Osteoblast (primary cell): Measurements from ENCODE around the gene TOP1. TPM values are rescaled to one million over a fixed set of nuclear protein-coding genes. Genes with fewer than 3 reads are reported as not detected.

Experiments used
- DNase-seq: peaks from one replicate; pipeline ENCODE4 v3.0.0; 2011; ENCODE audit warnings: low spot score, mixed read lengths; ENCODE audit not compliant: insufficient read length; ENCODE audit errors: missing footprints
- H2AFZ ChIP-seq: 2 replicates; pipeline ENCODE4 v1.6.0; 2011; ENCODE audit warnings: mild to moderate bottlenecking, low read length
- H3K27ac ChIP-seq: 2 replicates; pipeline ENCODE4 v1.5.1; 2011; ENCODE audit warnings: mild to moderate bottlenecking, low read depth, low read length, moderate library complexity
- H3K27me3 ChIP-seq: 2 replicates; pipeline ENCODE4 v1.6.0; 2012; ENCODE audit warnings: mild to moderate bottlenecking, control low read depth, inconsistent platforms, low read length, moderate library complexity; ENCODE audit not compliant: insufficient read depth
- H3K36me3 ChIP-seq: 2 replicates; pipeline ENCODE4 v1.5.1; 2011; ENCODE audit warnings: mild to moderate bottlenecking, low read length, control low read depth, moderate library complexity; ENCODE audit not compliant: insufficient read depth
- H3K4me1 ChIP-seq: 2 replicates; pipeline ENCODE4 v1.5.1; 2011; ENCODE audit warnings: mild to moderate bottlenecking, low read length, control low read depth, moderate library complexity; ENCODE audit not compliant: insufficient read depth
- H3K4me2 ChIP-seq: 2 replicates; pipeline ENCODE4 v1.6.0; 2011; ENCODE audit warnings: mild to moderate bottlenecking, low read length; ENCODE audit not compliant: insufficient read depth
- H3K4me3 ChIP-seq: fragments of 200-600 bp; sonication (generic); 3 replicates; pipeline ENCODE4 v1.5.1; 2012; ENCODE audit warnings: mild to moderate bottlenecking, low read length, inconsistent platforms; ENCODE audit not compliant: insufficient read depth
- H3K79me2 ChIP-seq: 2 replicates; pipeline ENCODE4 v1.6.0; 2012; ENCODE audit warnings: mild to moderate bottlenecking, low read length, control low read depth, inconsistent platforms; ENCODE audit not compliant: insufficient read depth
- H3K9me3 ChIP-seq: 2 replicates; pipeline ENCODE4 v1.5.1; 2011; ENCODE audit warnings: low read depth, low read length, control low read depth
- H4K20me1 ChIP-seq: 2 replicates; pipeline ENCODE4 v1.6.0; 2012; ENCODE audit warnings: mild to moderate bottlenecking, low read length, control low read depth; ENCODE audit not compliant: insufficient read depth
- total RNA-seq: library from RNA; depleted of rRNA; stranded (reverse); fragments of >200 nt; gene quantifications from 2 replicates; pipeline ENCODE4 v1.2.3, GENCODE V29; 2012
- TF ChIP-seq, protein P1 (sequence below): IDR thresholded peaks from 2 replicates; pipeline ENCODE4 v1.5.1; 2011; ENCODE audit warnings: mild to moderate bottlenecking, low read depth, low read length, moderate library complexity; ENCODE audit errors: extremely low read depth

TOP1 gene
- total RNA-seq, 1 donor: 10.5 TPM

DNA sequence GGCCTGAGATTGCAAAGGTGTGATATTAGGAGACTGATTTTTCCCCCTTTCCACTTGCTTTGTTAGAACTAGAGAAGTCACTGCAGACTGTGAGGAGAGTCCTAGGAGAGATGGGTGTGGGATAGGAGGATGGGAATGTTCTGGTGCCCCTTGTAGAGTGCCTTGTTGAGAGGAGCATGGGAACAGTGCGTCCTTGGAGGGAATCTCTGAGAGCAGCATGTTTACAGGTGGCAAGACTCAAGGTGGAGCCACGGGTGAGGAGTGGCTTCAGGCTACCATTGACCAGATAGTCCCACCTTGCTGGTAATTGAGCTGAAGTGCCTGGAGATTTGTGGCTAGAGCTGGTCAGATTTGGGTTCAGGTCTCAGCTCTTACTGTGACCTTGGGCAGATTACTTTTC lies 114.7 kb downstream of the TOP1 start:
- Histone ChIP-seq H3K4me3 (no peak overlapping the region), H3K4me2 (no peak overlapping the region), H4K20me1 (peaks cover 94% of the 10 kb centered on the region)

DNA sequence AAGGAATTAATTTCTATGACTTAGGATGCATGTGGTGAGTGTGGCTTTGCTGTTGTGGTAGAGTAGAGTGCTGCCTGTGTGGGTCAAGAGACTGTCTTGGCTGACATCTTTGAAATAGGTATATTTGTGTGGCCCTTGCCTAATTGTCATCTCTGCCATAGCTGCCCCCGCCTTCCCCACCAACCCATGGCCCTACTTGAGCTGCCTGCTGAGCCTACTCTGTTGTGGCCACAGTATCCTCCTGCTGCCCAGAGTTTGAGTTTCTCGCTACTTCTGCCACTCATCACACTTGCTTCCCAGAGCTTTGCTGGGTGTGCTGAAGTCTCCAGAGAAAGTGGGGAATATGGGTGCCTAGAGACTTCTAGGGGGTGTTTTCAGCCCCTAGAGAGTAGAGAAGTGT lies 116.7 kb downstream of the TOP1 start:
- peak; percentile 38 for DNase-seq
- Histone ChIP-seq H3K4me3 (no peak overlapping the region), H3K9me3 (no peaks in the 10 kb centered on the region), H3K4me1 (peaks cover 14% of the 10 kb centered on the region), H4K20me1 (peaks cover 94% of the 10 kb centered on the region), H2AFZ (no peak overlapping the region), H3K79me2 (peaks cover 98% of the 10 kb centered on the region), H3K27ac (no peak overlapping the region), H3K27me3 (no peaks in the 10 kb centered on the region), H3K36me3 (no peaks in the 10 kb centered on the region), H3K4me2 (no peak overlapping the region)
- TF ChIP-seq, protein P1, sequence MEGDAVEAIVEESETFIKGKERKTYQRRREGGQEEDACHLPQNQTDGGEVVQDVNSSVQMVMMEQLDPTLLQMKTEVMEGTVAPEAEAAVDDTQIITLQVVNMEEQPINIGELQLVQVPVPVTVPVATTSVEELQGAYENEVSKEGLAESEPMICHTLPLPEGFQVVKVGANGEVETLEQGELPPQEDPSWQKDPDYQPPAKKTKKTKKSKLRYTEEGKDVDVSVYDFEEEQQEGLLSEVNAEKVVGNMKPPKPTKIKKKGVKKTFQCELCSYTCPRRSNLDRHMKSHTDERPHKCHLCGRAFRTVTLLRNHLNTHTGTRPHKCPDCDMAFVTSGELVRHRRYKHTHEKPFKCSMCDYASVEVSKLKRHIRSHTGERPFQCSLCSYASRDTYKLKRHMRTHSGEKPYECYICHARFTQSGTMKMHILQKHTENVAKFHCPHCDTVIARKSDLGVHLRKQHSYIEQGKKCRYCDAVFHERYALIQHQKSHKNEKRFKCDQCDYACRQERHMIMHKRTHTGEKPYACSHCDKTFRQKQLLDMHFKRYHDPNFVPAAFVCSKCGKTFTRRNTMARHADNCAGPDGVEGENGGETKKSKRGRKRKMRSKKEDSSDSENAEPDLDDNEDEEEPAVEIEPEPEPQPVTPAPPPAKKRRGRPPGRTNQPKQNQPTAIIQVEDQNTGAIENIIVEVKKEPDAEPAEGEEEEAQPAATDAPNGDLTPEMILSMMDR: no peak

More for the DNA sequence above, 114.7 kb downstream of the TOP1 start:
- H2AFZ ChIP-seq: no peak overlapping the region
- no peaks in the 10 kb centered on the region for H3K36me3 ChIP-seq
- H3K9me3 ChIP-seq: no peaks in the 10 kb centered on the region
- H3K27ac ChIP-seq: no peak overlapping the region
- no peak for DNase-seq
- H3K79me2 ChIP-seq: peaks cover 98% of the 10 kb centered on the region
- peaks cover 22% of the 10 kb centered on the region for H3K4me1 ChIP-seq
- TF ChIP-seq, protein P1: no peak
- no peaks in the 10 kb centered on the region for H3K27me3 ChIP-seq

DNA sequence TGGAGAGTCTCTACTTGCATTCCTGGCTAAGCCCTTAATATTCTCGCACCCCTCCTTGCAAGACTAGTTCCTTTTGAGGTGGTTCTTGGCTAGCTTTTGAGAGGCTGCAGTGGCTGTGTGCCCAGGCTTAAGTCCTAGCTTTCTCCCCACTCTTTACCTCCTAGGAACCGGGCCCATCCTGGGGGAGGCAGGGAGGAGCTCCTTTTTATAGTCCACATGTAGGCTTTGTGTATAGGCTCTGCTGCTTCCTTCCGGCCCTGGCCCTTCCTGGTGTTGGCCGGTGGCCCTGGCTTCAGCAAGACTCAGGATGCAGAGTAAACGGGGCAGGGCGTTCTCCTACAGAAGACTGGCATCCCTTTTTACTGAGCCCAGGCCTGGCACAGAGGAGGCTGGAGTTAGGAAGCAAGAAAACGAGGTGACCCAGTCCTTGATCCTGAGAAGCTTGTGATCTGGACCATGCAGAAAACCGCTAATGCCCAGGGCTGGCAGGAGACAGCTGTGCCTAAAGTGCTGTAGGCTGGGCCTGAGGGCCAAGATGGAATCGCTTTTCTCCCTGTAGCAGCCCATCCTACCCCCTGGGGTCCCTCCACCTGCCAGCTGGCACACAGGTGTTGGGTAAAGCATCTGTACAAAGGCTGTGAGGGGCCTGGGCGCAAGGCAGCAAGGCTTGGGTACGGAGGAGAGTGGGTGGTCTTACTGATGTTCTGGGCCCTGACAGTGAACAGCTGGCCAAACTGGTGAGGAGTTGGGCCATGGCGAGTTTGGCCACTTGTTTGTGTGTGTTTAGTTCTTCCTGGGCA lies 117.4 kb downstream of the TOP1 start:
- Histone ChIP-seq H3K27me3 (no peaks in the 10 kb centered on the region), H3K4me2 (no peak overlapping the region), H3K27ac (no peak overlapping the region), H3K36me3 (no peaks in the 10 kb centered on the region), H3K4me3 (no peak overlapping the region), H3K79me2 (peaks cover 98% of the 10 kb centered on the region), H2AFZ (no peak overlapping the region), H4K20me1 (peaks cover 94% of the 10 kb centered on the region), H3K4me1 (peaks cover 9% of the 10 kb centered on the region), H3K9me3 (no peaks in the 10 kb centered on the region)
- peak; percentile 62 for DNase-seq
- TF ChIP-seq, protein P1: no peak

DNA sequence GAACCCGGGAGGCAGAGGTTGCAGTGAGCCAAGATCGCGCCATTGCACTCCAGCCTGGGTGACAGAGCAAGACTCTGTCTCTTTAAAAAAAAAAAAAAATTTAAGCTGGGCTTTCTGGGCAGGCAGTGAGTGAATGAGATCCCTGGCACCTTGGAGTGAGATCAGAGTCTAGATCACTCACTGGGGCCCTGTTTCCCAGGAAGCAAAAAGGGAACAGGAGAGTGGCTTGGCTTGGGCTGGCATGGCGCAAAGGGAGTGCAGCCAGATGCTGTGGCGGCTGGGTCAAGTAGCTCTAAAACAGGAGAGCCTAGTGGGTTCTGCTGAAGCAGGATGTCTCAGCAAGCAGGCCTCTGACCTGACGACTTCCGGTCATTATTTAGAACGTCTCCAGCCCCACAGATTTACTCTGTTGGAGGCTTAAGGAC lies 119.2 kb downstream of the TOP1 start:
- H3K9me3 ChIP-seq: no peaks in the 10 kb centered on the region
- peaks cover 95% of the 10 kb centered on the region for H4K20me1 ChIP-seq
- peaks cover 98% of the 10 kb centered on the region for H3K79me2 ChIP-seq
- H3K4me3 ChIP-seq: no peak overlapping the region
- no peak overlapping the region for H3K4me2 ChIP-seq
- peak; percentile 32 for DNase-seq
- H3K4me1 ChIP-seq: peaks cover 4% of the 10 kb centered on the region
- TF ChIP-seq, protein P1: no peak
- H3K36me3 ChIP-seq: no peaks in the 10 kb centered on the region
- no peak overlapping the region for H3K27ac ChIP-seq
- no peak overlapping the region for H2AFZ ChIP-seq
- H3K27me3 ChIP-seq: no peaks in the 10 kb centered on the region
